Astrocyte (in vitro differentiated cells and primary cell): ENCODE data around the gene BOLL. TPM values are rescaled to one million over a fixed set of nuclear protein-coding genes. Genes with fewer than 3 reads are reported as not detected.
A peak's percentile ranks its signal among the peaks of the same experiment; 100 is the strongest.
"Not testable (repeated sequence)": the region's sequence is repeated elsewhere in the genome, so short reads cannot be mapped to it uniquely, and the experiment has no call there.

Experiments
- DNase-seq: peaks from one replicate; pipeline ENCODE4 v3.0.0-alpha.2; 2010; ENCODE audit warnings: low read depth
- FAIRE-seq: peaks from 2 replicates; lab custom pipeline; 2011; peaks lifted over from hg19 to GRCh38; lab: Jason Lieb, UNC
- H2AFZ ChIP-seq: 2 replicates; pipeline ENCODE4 v1.6.0; 2012; ENCODE audit warnings: low read depth, low read length, inconsistent platforms
- H3K27ac ChIP-seq: 2 replicates; pipeline ENCODE4 v1.5.1; 2011; ENCODE audit warnings: low read depth, low read length, inconsistent platforms
- H3K27me3 ChIP-seq: 2 replicates; pipeline ENCODE4 v1.6.0; 2011; ENCODE audit warnings: low read length, inconsistent platforms; ENCODE audit not compliant: insufficient read depth
- H3K36me3 ChIP-seq: 2 replicates; pipeline ENCODE4 v1.5.1; 2011; ENCODE audit warnings: low read length, inconsistent platforms; ENCODE audit not compliant: insufficient read depth
- H3K4me1 ChIP-seq: 2 replicates; pipeline ENCODE4 v1.5.1; 2011; ENCODE audit warnings: low read length, inconsistent platforms; ENCODE audit not compliant: insufficient read depth
- H3K4me2 ChIP-seq: 2 replicates; pipeline ENCODE4 v1.6.0; 2012; ENCODE audit warnings: low read length, inconsistent platforms
- H3K4me3 ChIP-seq: 2 replicates; pipeline ENCODE4 v1.5.1; 2011; ENCODE audit warnings: low read depth, mild to moderate bottlenecking, low read length, inconsistent platforms; ENCODE audit not compliant: insufficient read depth
- H3K79me2 ChIP-seq: 2 replicates; pipeline ENCODE4 v1.6.0; 2012; ENCODE audit warnings: mild to moderate bottlenecking, low read length, inconsistent platforms; ENCODE audit not compliant: insufficient read depth
- H3K9ac ChIP-seq: 2 replicates; pipeline ENCODE4 v1.6.0; 2012; ENCODE audit warnings: mild to moderate bottlenecking, low read length, inconsistent platforms
- H3K9me3 ChIP-seq: 2 replicates; pipeline ENCODE4 v1.5.1; 2012; ENCODE audit warnings: low read depth, mild to moderate bottlenecking, low read length, inconsistent platforms; ENCODE audit not compliant: insufficient read depth
- H4K20me1 ChIP-seq: 2 replicates; pipeline ENCODE4 v1.6.0; 2012; ENCODE audit warnings: low read length, inconsistent platforms; ENCODE audit not compliant: insufficient read depth
- H3K27ac Mint-ChIP-seq: one replicate; pipeline ENCODE4 v1.8.0; 2021; ENCODE audit warnings: mild to moderate bottlenecking, mixed read lengths; ENCODE audit not compliant: unreplicated experiment
- H3K27me3 Mint-ChIP-seq: one replicate; pipeline ENCODE4 v1.8.0; 2021; ENCODE audit warnings: low read depth, mixed read lengths; ENCODE audit not compliant: unreplicated experiment
- H3K36me3 Mint-ChIP-seq: one replicate; pipeline ENCODE4 v1.8.0; 2021; ENCODE audit warnings: low read depth, mixed read lengths; ENCODE audit not compliant: unreplicated experiment
- H3K4me1 Mint-ChIP-seq: one replicate; pipeline ENCODE4 v1.8.0; 2021; ENCODE audit warnings: low read depth, mixed read lengths; ENCODE audit not compliant: unreplicated experiment
- H3K4me3 Mint-ChIP-seq: one replicate; pipeline ENCODE4 v1.8.0; 2021; ENCODE audit warnings: mild to moderate bottlenecking, moderate library complexity, mixed read lengths; ENCODE audit not compliant: unreplicated experiment
- H3K9me3 Mint-ChIP-seq: one replicate; pipeline ENCODE4 v1.8.0; 2021; ENCODE audit warnings: mild to moderate bottlenecking, mixed read lengths; ENCODE audit not compliant: unreplicated experiment
- EZH2 ChIP-seq: IDR thresholded peaks from 2 replicates; pipeline ENCODE4 v1.6.1; 2012; ENCODE audit warnings: mild to moderate bottlenecking, low read length, inconsistent platforms; ENCODE audit not compliant: insufficient read depth
- total RNA-seq: library from RNA; stranded (reverse); gene quantifications from 2 replicates; pipeline ENCODE4 v1.2.1, GENCODE V29; 2021
- TF ChIP-seq, protein P1 (sequence below): IDR thresholded peaks from 2 replicates; pipeline ENCODE4 v1.5.1; 2011; ENCODE audit warnings: low read depth, mild to moderate bottlenecking, inconsistent platforms, low read length, moderate library complexity; ENCODE audit not compliant: insufficient read depth

BOLL gene
- total RNA-seq, 1 donor from 2014 or later = not detected

DNA sequence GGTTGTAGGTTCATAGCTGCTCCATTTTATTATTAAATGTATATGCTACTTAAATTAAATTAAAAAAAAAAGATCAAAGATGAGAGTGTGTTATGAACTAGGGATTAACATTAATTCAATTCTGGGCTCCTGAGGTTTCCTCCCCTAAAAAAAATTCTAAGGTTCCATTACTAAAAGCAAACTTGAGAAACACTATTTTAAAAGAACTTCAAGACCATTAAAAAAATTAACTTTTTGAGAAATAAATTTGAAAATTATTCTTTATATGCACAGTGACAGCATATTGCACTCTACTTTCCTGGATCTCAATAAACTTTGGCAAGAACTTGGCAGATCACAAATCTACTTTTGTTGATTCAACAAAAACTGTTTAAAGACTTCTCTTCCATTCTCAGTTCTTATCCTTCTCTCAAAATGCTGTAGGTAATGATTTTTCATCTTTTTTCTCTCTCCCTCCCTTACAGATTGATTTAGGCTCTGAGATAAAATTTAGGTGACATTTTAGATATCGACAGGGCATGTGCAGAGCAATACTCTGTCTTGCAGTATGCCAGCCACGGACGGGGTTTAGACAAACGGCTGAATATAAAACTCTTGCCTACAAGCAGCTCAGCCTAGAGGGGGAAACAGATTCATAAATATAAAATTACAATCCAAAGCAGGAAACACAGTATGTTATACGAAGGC is 80.5 kb downstream of the BOLL start:
- peak overlapping the region; percentile 67 for H3K27ac Mint-ChIP-seq
- Histone ChIP-seq H3K9me3 (no peaks in the 10 kb centered on the region), H3K4me3 (peak overlapping the region; percentile 88), H3K9ac (peak overlapping the region; percentile 74), H3K4me1 (peaks cover 22% of the 10 kb centered on the region), H3K79me2 (peaks cover 41% of the 10 kb centered on the region), H3K4me2 (peak overlapping the region; percentile 83), H3K27ac (peak overlapping the region; percentile 40), H2AFZ (peak overlapping the region; percentile 82), H4K20me1 (peaks cover 27% of the 10 kb centered on the region), H3K36me3 (no peaks in the 10 kb centered on the region), H3K27me3 (no peaks in the 10 kb centered on the region)
- no peak for TF ChIP-seq EZH2
- TF ChIP-seq, protein P1, sequence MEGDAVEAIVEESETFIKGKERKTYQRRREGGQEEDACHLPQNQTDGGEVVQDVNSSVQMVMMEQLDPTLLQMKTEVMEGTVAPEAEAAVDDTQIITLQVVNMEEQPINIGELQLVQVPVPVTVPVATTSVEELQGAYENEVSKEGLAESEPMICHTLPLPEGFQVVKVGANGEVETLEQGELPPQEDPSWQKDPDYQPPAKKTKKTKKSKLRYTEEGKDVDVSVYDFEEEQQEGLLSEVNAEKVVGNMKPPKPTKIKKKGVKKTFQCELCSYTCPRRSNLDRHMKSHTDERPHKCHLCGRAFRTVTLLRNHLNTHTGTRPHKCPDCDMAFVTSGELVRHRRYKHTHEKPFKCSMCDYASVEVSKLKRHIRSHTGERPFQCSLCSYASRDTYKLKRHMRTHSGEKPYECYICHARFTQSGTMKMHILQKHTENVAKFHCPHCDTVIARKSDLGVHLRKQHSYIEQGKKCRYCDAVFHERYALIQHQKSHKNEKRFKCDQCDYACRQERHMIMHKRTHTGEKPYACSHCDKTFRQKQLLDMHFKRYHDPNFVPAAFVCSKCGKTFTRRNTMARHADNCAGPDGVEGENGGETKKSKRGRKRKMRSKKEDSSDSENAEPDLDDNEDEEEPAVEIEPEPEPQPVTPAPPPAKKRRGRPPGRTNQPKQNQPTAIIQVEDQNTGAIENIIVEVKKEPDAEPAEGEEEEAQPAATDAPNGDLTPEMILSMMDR = no peak
- no peaks in the 10 kb centered on the region for H3K27me3 Mint-ChIP-seq
- peaks cover 18% of the 10 kb centered on the region for H3K4me1 Mint-ChIP-seq
- FAIRE-seq (no peak), DNase-seq (no peak)
- H3K4me3 Mint-ChIP-seq = peak overlapping the region; percentile 86
- no peaks in the 10 kb centered on the region for H3K9me3 Mint-ChIP-seq
- H3K36me3 Mint-ChIP-seq = no peaks in the 10 kb centered on the region

DNA sequence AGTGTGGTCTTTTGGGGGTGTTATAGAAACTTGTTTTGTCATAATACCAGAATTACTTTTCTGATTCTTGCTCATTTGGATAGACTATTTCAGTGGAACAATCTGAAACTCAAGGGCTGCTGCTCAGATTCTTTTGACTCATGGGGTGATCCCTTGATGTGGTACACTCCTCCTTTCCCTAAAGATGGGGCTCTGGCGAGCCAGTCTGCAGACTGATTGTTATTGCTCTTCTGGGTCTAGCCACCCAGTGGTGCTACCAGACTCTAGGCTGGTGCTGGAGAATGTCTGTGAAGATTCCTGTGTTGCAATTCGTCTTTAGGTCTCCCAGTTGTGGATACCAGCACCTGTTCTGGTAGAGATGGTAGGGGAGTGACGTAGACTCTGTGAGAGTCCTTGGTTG is 84.2 kb downstream of the BOLL start:
- H3K36me3 ChIP-seq = no peaks in the 10 kb centered on the region
- peaks cover 2% of the 10 kb centered on the region for H4K20me1 ChIP-seq
- FAIRE-seq (no peak), DNase-seq (no peak)
- Mint-ChIP-seq H3K9me3 (peaks cover 6% of the 10 kb centered on the region), H3K36me3 (no peaks in the 10 kb centered on the region), H3K27me3 (no peaks in the 10 kb centered on the region), H3K27ac (no peak overlapping the region), H3K4me1 (peaks cover 2% of the 10 kb centered on the region), H3K4me3 (no peak overlapping the region)
- H3K4me2 ChIP-seq = no peak overlapping the region
- H3K27ac ChIP-seq = no peak overlapping the region
- H2AFZ ChIP-seq = no peak overlapping the region
- H3K9ac ChIP-seq = no peak overlapping the region
- TF ChIP-seq, protein P1 = no peak
- TF ChIP-seq EZH2 = no peak
- peaks cover 7% of the 10 kb centered on the region for H3K79me2 ChIP-seq
- H3K4me1 ChIP-seq = peaks cover under 1% of the 10 kb centered on the region
- H3K27me3 ChIP-seq = no peaks in the 10 kb centered on the region
- H3K4me3 ChIP-seq = no peak overlapping the region
- H3K9me3 ChIP-seq = no peaks in the 10 kb centered on the region

DNA sequence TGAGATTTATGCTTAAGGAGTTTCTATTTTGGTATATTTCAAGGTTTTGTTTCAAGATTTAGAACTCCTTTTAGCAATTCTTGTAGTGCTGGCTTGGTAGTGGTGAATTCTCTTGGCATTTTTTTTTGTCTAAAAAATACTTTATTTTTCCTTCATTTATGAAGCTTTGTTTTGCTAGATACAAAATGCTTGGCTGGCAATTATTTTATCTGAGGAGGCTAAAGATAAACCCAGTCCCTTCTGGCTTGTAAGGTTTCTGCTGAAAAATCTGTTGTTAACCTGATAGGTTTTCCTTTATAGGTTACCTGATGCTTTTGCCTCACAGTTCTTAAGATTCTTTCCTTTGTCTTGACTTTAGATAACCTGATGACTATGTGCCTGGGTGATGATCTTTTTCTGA is 85.4 kb downstream of the BOLL start:
- H2AFZ ChIP-seq, H3K4me1 ChIP-seq, H3K4me3 Mint-ChIP-seq, H3K4me2 ChIP-seq, H3K36me3 ChIP-seq, H3K9me3 Mint-ChIP-seq, H4K20me1 ChIP-seq, H3K4me1 Mint-ChIP-seq, H3K79me2 ChIP-seq, DNase-seq, FAIRE-seq, H3K27me3 ChIP-seq, H3K36me3 Mint-ChIP-seq, H3K9ac ChIP-seq, H3K9me3 ChIP-seq, H3K27ac ChIP-seq, H3K27ac Mint-ChIP-seq, H3K27me3 Mint-ChIP-seq, H3K4me3 ChIP-seq: not testable (repeated sequence)

DNA sequence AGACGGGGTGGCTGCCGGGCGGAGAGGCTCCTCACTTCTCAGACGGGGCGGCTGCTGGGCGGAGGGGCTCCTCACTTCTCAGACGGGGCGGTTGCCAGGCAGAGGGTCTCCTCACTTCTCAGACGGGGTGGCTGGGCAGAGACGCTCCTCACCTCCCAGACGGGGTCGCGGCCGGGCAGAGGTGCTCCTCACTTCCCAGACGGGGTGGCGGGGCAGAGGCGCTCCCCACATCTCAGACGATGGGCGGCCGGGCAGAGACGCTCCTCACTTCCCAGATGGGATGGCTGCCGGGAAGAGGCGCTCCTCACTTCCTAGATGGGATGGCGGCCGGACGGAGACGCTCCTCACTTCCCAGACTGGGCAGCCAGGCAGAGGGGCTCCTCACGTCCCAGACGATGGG is 88.5 kb downstream of the BOLL start:
- not testable (repeated sequence) for H3K9me3 ChIP-seq, H3K9ac ChIP-seq, H3K4me2 ChIP-seq, H3K27me3 ChIP-seq, H3K4me1 Mint-ChIP-seq, FAIRE-seq, H3K4me3 ChIP-seq, H3K79me2 ChIP-seq, H3K27me3 Mint-ChIP-seq, DNase-seq, H3K36me3 ChIP-seq, H3K36me3 Mint-ChIP-seq, H2AFZ ChIP-seq, H3K9me3 Mint-ChIP-seq, H3K4me3 Mint-ChIP-seq, H3K27ac Mint-ChIP-seq, H3K4me1 ChIP-seq, H4K20me1 ChIP-seq, H3K27ac ChIP-seq

DNA sequence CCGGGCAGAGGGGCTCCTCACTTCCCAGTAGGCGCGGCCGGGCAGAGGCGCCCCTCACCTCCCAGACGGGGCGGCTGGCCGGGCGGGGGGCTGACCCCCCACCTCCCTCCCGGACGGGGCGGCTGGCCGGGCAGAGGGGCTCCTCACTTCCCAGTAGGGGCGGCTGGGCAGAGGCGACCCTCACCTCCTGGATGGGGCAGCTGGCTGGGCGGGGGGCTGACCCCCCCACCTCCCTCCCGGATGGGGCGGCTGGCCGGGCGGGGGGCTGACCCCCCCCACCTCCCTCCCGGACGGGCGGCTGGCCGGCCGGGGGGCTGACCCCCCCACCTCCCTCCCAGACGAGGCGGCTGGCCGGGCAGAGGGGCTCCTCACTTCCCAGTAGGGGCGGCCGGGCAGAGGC is 89.1 kb downstream of the BOLL start:
- not testable (repeated sequence) for H3K27me3 Mint-ChIP-seq, H3K27me3 ChIP-seq, H3K4me2 ChIP-seq, H3K27ac Mint-ChIP-seq, H3K79me2 ChIP-seq, H3K4me3 ChIP-seq, H3K9me3 Mint-ChIP-seq, H3K36me3 ChIP-seq, H3K4me1 Mint-ChIP-seq, H2AFZ ChIP-seq, H3K27ac ChIP-seq, H3K36me3 Mint-ChIP-seq, H4K20me1 ChIP-seq, H3K4me1 ChIP-seq, H3K9me3 ChIP-seq, H3K9ac ChIP-seq, DNase-seq, H3K4me3 Mint-ChIP-seq, FAIRE-seq
